ENCODE results near the gene KCNMA1. TPM values are rescaled to one million over a fixed set of nuclear protein-coding genes. Genes with fewer than 3 reads are reported as not detected.
"Not testable (repeated sequence)": the region's sequence is repeated elsewhere in the genome, so short reads cannot be mapped to it uniquely, and the experiment has no call there.

The KCNMA1 gene
- polyA plus RNA-seq, 1 donor from 2014 or later, result 60.8 TPM

DNA sequence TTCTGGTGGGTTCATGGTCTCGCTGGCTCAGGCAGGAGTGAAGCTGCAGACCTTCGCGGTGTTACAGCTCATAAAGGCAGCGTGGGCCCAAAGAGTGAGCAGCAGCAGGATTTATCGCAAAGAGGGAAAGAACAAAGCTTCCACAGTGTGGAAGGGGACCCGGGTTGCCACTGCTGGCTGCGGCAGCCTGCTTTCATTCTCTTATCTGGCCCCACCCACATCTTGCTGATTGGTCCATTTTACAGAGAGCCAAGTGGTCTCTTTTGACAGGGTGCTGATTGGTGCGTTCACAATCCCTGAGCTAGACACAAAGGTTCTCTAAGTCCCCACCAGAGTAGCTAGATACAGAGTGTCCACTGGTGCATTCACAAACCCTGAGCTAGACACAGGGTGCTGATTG, 47.9 kb downstream of the KCNMA1 start:
- H2AFZ ChIP-seq (ENCODE audit: low read depth, low read length); H3K36me3 ChIP-seq (ENCODE audit: insufficient read depth, low read length); H3F3A ChIP-seq (ENCODE audit: insufficient read depth, low read length, poor library complexity, severe bottlenecking); H3K9ac ChIP-seq (ENCODE audit: low read length); H3K27me3 ChIP-seq (ENCODE audit: insufficient read depth, low read depth, low read length); H3K9me3 ChIP-seq (ENCODE audit: low read length); H4K20me1 ChIP-seq (ENCODE audit: insufficient read depth); H3K4me3 ChIP-seq (ENCODE audit: low read length); H3K79me2 ChIP-seq (replicated peaks; ENCODE audit: insufficient read depth, low read length); H3K4me2 ChIP-seq (ENCODE audit: low read length); H3K9me2 ChIP-seq (ENCODE audit: insufficient read depth, low read length); H3K27ac ChIP-seq (ENCODE audit: low read length): not testable (repeated sequence)

DNA sequence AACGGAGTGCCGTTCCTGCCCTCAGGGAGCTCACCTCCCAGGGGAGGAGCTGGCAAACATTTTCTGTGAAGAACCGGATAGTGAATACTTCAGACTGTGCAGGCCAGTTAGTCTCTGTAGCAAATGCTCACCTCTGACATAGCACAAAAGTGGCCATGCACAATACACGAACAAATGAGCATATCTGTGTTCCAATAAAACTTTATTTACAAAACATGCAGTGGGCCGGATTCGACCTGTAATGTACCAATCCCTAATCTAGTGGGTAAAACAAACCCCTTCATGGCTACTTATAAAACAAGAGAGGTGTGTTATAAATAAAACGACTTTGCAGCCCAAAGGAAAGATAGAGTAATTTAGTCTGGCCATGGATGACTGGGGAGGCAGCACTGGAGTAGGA, 48.7 kb downstream of the KCNMA1 start:
- Histone ChIP-seq H3K4me3 (ENCODE audit: low read length) (no peak overlapping the region), H3F3A (ENCODE audit: insufficient read depth, low read length, poor library complexity, severe bottlenecking) (no peaks in the 10 kb centered on the region), H3K79me2 (replicated peaks; ENCODE audit: insufficient read depth, low read length) (no peaks in the 10 kb centered on the region), H3K36me3 (ENCODE audit: insufficient read depth, low read length) (no peaks in the 10 kb centered on the region), H3K27ac (ENCODE audit: low read length) (no peak overlapping the region), H3K4me2 (ENCODE audit: low read length) (no peak overlapping the region), H4K20me1 (ENCODE audit: insufficient read depth) (no peaks in the 10 kb centered on the region), H3K9me2 (ENCODE audit: insufficient read depth, low read length) (no peaks in the 10 kb centered on the region), H2AFZ (ENCODE audit: low read depth, low read length) (no peak overlapping the region), H3K27me3 (ENCODE audit: insufficient read depth, low read depth, low read length) (no peaks in the 10 kb centered on the region), H3K9ac (ENCODE audit: low read length) (no peak overlapping the region), H3K9me3 (ENCODE audit: low read length) (no peaks in the 10 kb centered on the region)
- no peak for TF ChIP-seq RAD21 (conservative IDR thresholded peaks at IDR 0.05)

DNA sequence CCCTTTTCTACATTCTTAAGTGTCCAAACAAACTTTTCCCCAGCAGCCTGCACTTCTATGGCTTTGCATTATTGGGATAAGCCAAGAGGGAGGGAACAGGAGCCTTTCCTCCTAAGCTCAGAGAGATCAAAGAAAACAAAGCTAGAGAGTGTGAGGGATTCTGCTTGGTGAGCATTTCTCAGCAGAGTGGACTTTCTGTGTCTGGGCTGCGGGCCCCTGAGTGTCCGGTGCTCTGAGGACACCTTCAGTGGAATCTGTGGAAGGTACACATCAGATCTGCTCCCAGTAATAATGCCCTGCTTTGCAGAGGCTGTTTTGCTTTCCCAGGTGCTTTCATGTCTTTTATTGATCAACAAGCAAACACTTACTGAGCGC, 50.2 kb downstream of the KCNMA1 start:
- Histone ChIP-seq H4K20me1 (ENCODE audit: insufficient read depth) (no peaks in the 10 kb centered on the region), H3K4me2 (ENCODE audit: low read length) (no peak overlapping the region), H3K4me3 (ENCODE audit: low read length) (no peak overlapping the region), H3K36me3 (ENCODE audit: insufficient read depth, low read length) (no peaks in the 10 kb centered on the region), H3K27ac (ENCODE audit: low read length) (no peak overlapping the region), H3K9me3 (ENCODE audit: low read length) (no peaks in the 10 kb centered on the region), H2AFZ (ENCODE audit: low read depth, low read length) (no peak overlapping the region), H3K79me2 (replicated peaks; ENCODE audit: insufficient read depth, low read length) (no peaks in the 10 kb centered on the region), H3K9me2 (ENCODE audit: insufficient read depth, low read length) (no peaks in the 10 kb centered on the region), H3K27me3 (ENCODE audit: insufficient read depth, low read depth, low read length) (no peaks in the 10 kb centered on the region), H3F3A (ENCODE audit: insufficient read depth, low read length, poor library complexity, severe bottlenecking) (no peaks in the 10 kb centered on the region), H3K9ac (ENCODE audit: low read length) (no peak overlapping the region)
- TF ChIP-seq, protein P1, sequence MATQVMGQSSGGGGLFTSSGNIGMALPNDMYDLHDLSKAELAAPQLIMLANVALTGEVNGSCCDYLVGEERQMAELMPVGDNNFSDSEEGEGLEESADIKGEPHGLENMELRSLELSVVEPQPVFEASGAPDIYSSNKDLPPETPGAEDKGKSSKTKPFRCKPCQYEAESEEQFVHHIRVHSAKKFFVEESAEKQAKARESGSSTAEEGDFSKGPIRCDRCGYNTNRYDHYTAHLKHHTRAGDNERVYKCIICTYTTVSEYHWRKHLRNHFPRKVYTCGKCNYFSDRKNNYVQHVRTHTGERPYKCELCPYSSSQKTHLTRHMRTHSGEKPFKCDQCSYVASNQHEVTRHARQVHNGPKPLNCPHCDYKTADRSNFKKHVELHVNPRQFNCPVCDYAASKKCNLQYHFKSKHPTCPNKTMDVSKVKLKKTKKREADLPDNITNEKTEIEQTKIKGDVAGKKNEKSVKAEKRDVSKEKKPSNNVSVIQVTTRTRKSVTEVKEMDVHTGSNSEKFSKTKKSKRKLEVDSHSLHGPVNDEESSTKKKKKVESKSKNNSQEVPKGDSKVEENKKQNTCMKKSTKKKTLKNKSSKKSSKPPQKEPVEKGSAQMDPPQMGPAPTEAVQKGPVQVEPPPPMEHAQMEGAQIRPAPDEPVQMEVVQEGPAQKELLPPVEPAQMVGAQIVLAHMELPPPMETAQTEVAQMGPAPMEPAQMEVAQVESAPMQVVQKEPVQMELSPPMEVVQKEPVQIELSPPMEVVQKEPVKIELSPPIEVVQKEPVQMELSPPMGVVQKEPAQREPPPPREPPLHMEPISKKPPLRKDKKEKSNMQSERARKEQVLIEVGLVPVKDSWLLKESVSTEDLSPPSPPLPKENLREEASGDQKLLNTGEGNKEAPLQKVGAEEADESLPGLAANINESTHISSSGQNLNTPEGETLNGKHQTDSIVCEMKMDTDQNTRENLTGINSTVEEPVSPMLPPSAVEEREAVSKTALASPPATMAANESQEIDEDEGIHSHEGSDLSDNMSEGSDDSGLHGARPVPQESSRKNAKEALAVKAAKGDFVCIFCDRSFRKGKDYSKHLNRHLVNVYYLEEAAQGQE (IDR thresholded peaks at IDR 0.05; ENCODE audit: borderline replicate concordance), result no peak
- TF ChIP-seq TAF1 (IDR thresholded peaks at IDR 0.05; ENCODE audit: low read depth), result no peak
- no peak for TF ChIP-seq RAD21 (conservative IDR thresholded peaks at IDR 0.05)
- no peak for TF ChIP-seq SMC3 (conservative IDR thresholded peaks at IDR 0.05; ENCODE audit: poor library complexity)
- TF ChIP-seq MXI1 (conservative IDR thresholded peaks at IDR 0.05; ENCODE audit: poor library complexity, severe bottlenecking), result no peak
- no peak for TF ChIP-seq EP300 (conservative IDR thresholded peaks at IDR 0.05; ENCODE audit: poor library complexity, severe bottlenecking)
- TF ChIP-seq POLR2AphosphoS5 (IDR thresholded peaks at IDR 0.05), result no peak
- TF ChIP-seq, protein P2, sequence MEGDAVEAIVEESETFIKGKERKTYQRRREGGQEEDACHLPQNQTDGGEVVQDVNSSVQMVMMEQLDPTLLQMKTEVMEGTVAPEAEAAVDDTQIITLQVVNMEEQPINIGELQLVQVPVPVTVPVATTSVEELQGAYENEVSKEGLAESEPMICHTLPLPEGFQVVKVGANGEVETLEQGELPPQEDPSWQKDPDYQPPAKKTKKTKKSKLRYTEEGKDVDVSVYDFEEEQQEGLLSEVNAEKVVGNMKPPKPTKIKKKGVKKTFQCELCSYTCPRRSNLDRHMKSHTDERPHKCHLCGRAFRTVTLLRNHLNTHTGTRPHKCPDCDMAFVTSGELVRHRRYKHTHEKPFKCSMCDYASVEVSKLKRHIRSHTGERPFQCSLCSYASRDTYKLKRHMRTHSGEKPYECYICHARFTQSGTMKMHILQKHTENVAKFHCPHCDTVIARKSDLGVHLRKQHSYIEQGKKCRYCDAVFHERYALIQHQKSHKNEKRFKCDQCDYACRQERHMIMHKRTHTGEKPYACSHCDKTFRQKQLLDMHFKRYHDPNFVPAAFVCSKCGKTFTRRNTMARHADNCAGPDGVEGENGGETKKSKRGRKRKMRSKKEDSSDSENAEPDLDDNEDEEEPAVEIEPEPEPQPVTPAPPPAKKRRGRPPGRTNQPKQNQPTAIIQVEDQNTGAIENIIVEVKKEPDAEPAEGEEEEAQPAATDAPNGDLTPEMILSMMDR (IDR thresholded peaks at IDR 0.05; ENCODE audit: poor library complexity, severe bottlenecking), result no peak
- no peak for TF ChIP-seq EZH2 (IDR thresholded peaks at IDR 0.05; ENCODE audit: borderline replicate concordance, insufficient read depth, low read length, poor library complexity, severe bottlenecking)

All from neural cell (in vitro differentiated cells).